A673 (cell line): ENCODE measurements around the gene CFAP161. TPM values are rescaled to one million over a fixed set of nuclear protein-coding genes. Genes with fewer than 3 reads are reported as not detected.

Experiments
- BruUV-seq: library from RNA; stranded (reverse); fragments of 400-500 nt; replicated peaks from 2 replicates; lab custom pipeline; 2021; lab: Mats Ljungman, UMichigan
- CTCF ChIA-PET: fragments of 300-600 bp; sonication (Branson Sonifier 250); formaldehyde crosslinking; loops from one replicate; lab custom pipeline; 2022; ENCODE audit warnings: antibody characterized with exemption; lab: Charles Lee
- POLR2A ChIA-PET: fragments of 300-600 bp; sonication (Branson Sonifier 250); formaldehyde crosslinking; loops from one replicate; lab custom pipeline; 2022; ENCODE audit warnings: antibody characterized with exemption; ENCODE audit not compliant: low non-redundant PET; lab: Charles Lee
- DNase-seq: peaks from one replicate; pipeline ENCODE4 v3.0.0-alpha.2; 2015; ENCODE audit warnings: low spot score
- H3K27ac ChIP-seq: fragments of 200-600 bp; sonication (generic); 2 replicates; pipeline ENCODE4 v1.5.1; 2016; ENCODE audit warnings: mixed run types, low read depth, mild to moderate bottlenecking, mixed read lengths, antibody characterized with exemption, low read length; ENCODE audit not compliant: poor library complexity, severe bottlenecking
- H3K27me3 ChIP-seq: fragments of 200-600 bp; sonication (generic); replicated peaks from 2 replicates; pipeline ENCODE4 v1.6.1; 2017; ENCODE audit warnings: mixed run types, low read depth, mild to moderate bottlenecking, mixed read lengths, antibody characterized with exemption, low read length; ENCODE audit not compliant: insufficient read depth, poor library complexity
- H3K36me3 ChIP-seq: fragments of 200-600 bp; sonication (generic); 2 replicates; pipeline ENCODE4 v1.6.1; 2016; ENCODE audit warnings: mixed run types, mild to moderate bottlenecking, mixed read lengths, antibody characterized with exemption, low read length; ENCODE audit not compliant: insufficient read depth, poor library complexity, severe bottlenecking
- H3K4me1 ChIP-seq: fragments of 200-600 bp; sonication (generic); 2 replicates; pipeline ENCODE4 v1.6.1; 2017; ENCODE audit warnings: mixed run types, mild to moderate bottlenecking, mixed read lengths, antibody characterized with exemption, low read length; ENCODE audit not compliant: insufficient read depth, poor library complexity, severe bottlenecking
- H3K4me3 ChIP-seq: fragments of 200-600 bp; sonication (generic); 2 replicates; pipeline ENCODE4 v1.5.1; 2016; ENCODE audit warnings: low read depth, mixed run types, mild to moderate bottlenecking, mixed read lengths, low read length; ENCODE audit not compliant: poor library complexity, severe bottlenecking
- H3K9me3 ChIP-seq: fragments of 200-600 bp; sonication (generic); 2 replicates; pipeline ENCODE4 v1.6.1; 2016; ENCODE audit warnings: mixed run types, low read depth, mild to moderate bottlenecking, mixed read lengths, antibody characterized with exemption, low read length; ENCODE audit not compliant: poor library complexity, severe bottlenecking
- CTCF ChIP-seq: fragments of 300-800, 200-600 bp; sonication (generic); conservative IDR thresholded peaks from 2 replicates; pipeline ENCODE4 v1.5.1; 2017; ENCODE audit warnings: low read depth, mild to moderate bottlenecking, antibody characterized with exemption, low read length, moderate library complexity, mixed read lengths
- EZH2 ChIP-seq: fragments of 200-600 bp; sonication (generic); IDR thresholded peaks from 2 replicates; pipeline ENCODE4 v1.6.1; 2017; ENCODE audit warnings: borderline replicate concordance, low read depth, mild to moderate bottlenecking, mixed read lengths, antibody characterized with exemption, low read length; ENCODE audit not compliant: poor library complexity, severe bottlenecking
- intact Hi-C: fragments of 100-400 bp; cut with micrococcal nuclease; formaldehyde crosslinking; loops from one replicate; pipeline ENCODE4 v1.10.0; 2022; ENCODE audit not compliant: unreplicated experiment
- total RNA-seq: library from RNA; stranded (reverse); gene quantifications from 2 replicates; pipeline ENCODE4 v1.2.3, GENCODE V29; 2021

CFAP161 gene
- total RNA-seq, 1 experiment from 2014 or later = 2.8 TPM

GRCh38 chr15:81096398-81096797 lies 37.7 kb upstream of the CFAP161 start:
- CTCF ChIA-PET = no interaction called here

GRCh38 chr15:81097116-81097889 lies 36.8 kb upstream of the CFAP161 start:
- Histone ChIP-seq H3K4me1 (no peaks in the 10 kb centered on the region), H3K27ac (no peak overlapping the region), H3K9me3 (no peaks in the 10 kb centered on the region), H3K4me3 (no peak overlapping the region), H3K27me3 (peaks cover 4% of the 10 kb centered on the region), H3K36me3 (no peaks in the 10 kb centered on the region)
- DNase-seq = no peak
- intact Hi-C loops = no loop called here
- ChIA-PET POLR2A (no interaction called here), CTCF (no interaction called here)
- BruUV-seq = no TSS peak
- TF ChIP-seq EZH2 = no peak
- no peak for TF ChIP-seq CTCF

More at GRCh38 chr15:81096398-81096797, 37.7 kb upstream of the CFAP161 start:
- POLR2A ChIA-PET = no interaction called here
- intact Hi-C loops = no loop called here
- TF ChIP-seq EZH2 (no peak), CTCF (no peak)
- peaks cover 4% of the 10 kb centered on the region for H3K27me3 ChIP-seq
- no peaks in the 10 kb centered on the region for H3K9me3 ChIP-seq
- H3K27ac ChIP-seq = no peak overlapping the region
- no peak for DNase-seq
- no TSS peak for BruUV-seq
- no peak overlapping the region for H3K4me3 ChIP-seq
- H3K36me3 ChIP-seq = no peaks in the 10 kb centered on the region
- no peaks in the 10 kb centered on the region for H3K4me1 ChIP-seq

GRCh38 chr15:81097890-81098280 lies 36.2 kb upstream of the CFAP161 start:
- ChIA-PET CTCF (no interaction called here), POLR2A (no interaction called here)
- no TSS peak for BruUV-seq
- Histone ChIP-seq H3K4me3 (no peak overlapping the region), H3K27ac (no peak overlapping the region), H3K27me3 (peaks cover 4% of the 10 kb centered on the region), H3K4me1 (no peaks in the 10 kb centered on the region), H3K9me3 (no peaks in the 10 kb centered on the region), H3K36me3 (no peaks in the 10 kb centered on the region)
- intact Hi-C loops = no loop called here
- no peak for TF ChIP-seq CTCF
- DNase-seq = no peak
